HCT116 (cell line): ENCODE measurements around the gene NGF. TPM values are rescaled to one million over a fixed set of nuclear protein-coding genes. Genes with fewer than 3 reads are reported as not detected.

Experiments used
- ATAC-seq: fragments of 200-7000 bp; cut with Tn5 transposase; 2 replicates; pipeline ENCODE4 v1.9.1; 2020; ENCODE audit warnings: mild to moderate bottlenecking, moderate library complexity
- BruUV-seq: library from RNA; stranded (reverse); fragments of 400-500 nt; replicated peaks from 2 replicates; lab custom pipeline; 2021; lab: Mats Ljungman, UMichigan
- CTCF ChIA-PET: fragments of 300-600 bp; sonication (Branson Sonifier 250); formaldehyde crosslinking; loops from one replicate; lab custom pipeline; 2021; ENCODE audit warnings: antibody characterized with exemption; lab: Charles Lee
- POLR2A ChIA-PET: fragments of 300-600, 350-600 bp; sonication (Branson Sonifier 250); formaldehyde crosslinking; loops from one replicate; lab custom pipeline; 2021; ENCODE audit warnings: antibody characterized with exemption; lab: Charles Lee
- RAD21 ChIA-PET, 2 experiments: fragments of 300-600 bp; sonication (Branson Sonifier 250); formaldehyde crosslinking; loops; one replicate each; lab custom pipeline; 2023; ENCODE audit warnings: low total read pairs in 2 of 2; ENCODE audit not compliant: uncharacterized antibody in 2 of 2, unreplicated experiment in 2 of 2, low non-redundant PET in 1 of 2; lab: Charles Lee
- DNase-seq: peaks from one replicate; pipeline ENCODE4 v3.0.0-alpha.2; 2010; ENCODE audit warnings: low read depth, low spot score
- H2AFZ ChIP-seq: fragments of 200-600 bp; shearing (Covaris generic), sonication (generic); 2 replicates; pipeline ENCODE4 v1.6.1; 2017; ENCODE audit warnings: low read depth, mixed run types, mixed read lengths, antibody characterized with exemption, low read length; ENCODE audit not compliant: poor library complexity, severe bottlenecking
- H3K27ac ChIP-seq: 2 replicates; pipeline ENCODE4 v1.5.1; 2012; ENCODE audit warnings: low read depth, low read length
- H3K27me3 ChIP-seq: fragments of 200-600 bp; sonication (generic); 2 replicates; pipeline ENCODE4 v1.6.1; 2016; ENCODE audit warnings: mixed run types, low read length, mixed read lengths; ENCODE audit not compliant: insufficient read depth
- H3K36me3 ChIP-seq, 2 experiments: fragments of 200-500 bp in 1 of 2; fragments of 200-600 bp in 1 of 2; sonication (Bioruptor generic) in 1 of 2; sonication (generic) in 1 of 2; 2 replicates each; pipeline versions ENCODE4 v1.5.1 to v1.6.1; 2014 to 2016; ENCODE audit warnings: low read length in 2 of 2, inconsistent platforms in 1 of 2, mixed read lengths in 1 of 2, mixed run types in 1 of 2; ENCODE audit not compliant: insufficient read depth in 2 of 2, control insufficient read depth in 1 of 2
- H3K4me1 ChIP-seq, 2 experiments: fragments of 200-600 bp in 1 of 2; sonication (generic) in 1 of 2; 2 replicates each; pipeline versions ENCODE4 v1.5.1 to v1.6.1; 2012 to 2017; ENCODE audit warnings: low read length in 2 of 2, inconsistent platforms in 1 of 2, mild to moderate bottlenecking in 1 of 2, mixed read lengths in 1 of 2, mixed run types in 1 of 2, moderate library complexity in 1 of 2; ENCODE audit not compliant: insufficient read depth in 2 of 2, control insufficient read depth in 1 of 2
- H3K4me2 ChIP-seq: fragments of 200-600 bp; sonication (generic); 2 replicates; pipeline ENCODE4 v1.6.1; 2017; ENCODE audit warnings: mixed run types, low read length, mixed read lengths
- H3K4me3 ChIP-seq, 2 experiments: fragments of 200-600 bp in 1 of 2; sonication (generic) in 1 of 2; replicated peaks in 1 of 2; 2 replicates each; pipeline ENCODE4 v1.5.1; 2011 to 2016; ENCODE audit warnings: low read length in 2 of 2, control low read depth in 1 of 2, low read depth in 1 of 2, mild to moderate bottlenecking in 1 of 2, mixed read lengths in 1 of 2, mixed run types in 1 of 2
- H3K79me2 ChIP-seq: fragments of 200-600 bp; sonication (generic); 2 replicates; pipeline ENCODE4 v1.6.1; 2017; ENCODE audit warnings: mild to moderate bottlenecking, mixed run types, low read length, moderate library complexity, mixed read lengths; ENCODE audit not compliant: insufficient read depth
- H3K9ac ChIP-seq: fragments of 200-600 bp; sonication (generic); 2 replicates; pipeline ENCODE4 v1.6.1; 2016; ENCODE audit warnings: low read length, mixed read lengths
- H3K9me2 ChIP-seq: fragments of 200-600 bp; sonication (generic), shearing (Covaris generic); 2 replicates; pipeline ENCODE4 v1.6.1; 2017; ENCODE audit warnings: mixed run types, mild to moderate bottlenecking, moderate library complexity; ENCODE audit not compliant: insufficient read depth
- H3K9me3 ChIP-seq, 2 experiments: fragments of 200-500 bp in 1 of 2; fragments of 200-600 bp in 1 of 2; sonication (Bioruptor generic) in 1 of 2; sonication (generic) in 1 of 2; 2 replicates each; pipeline ENCODE4 v1.6.1; 2014 to 2017; ENCODE audit warnings: low read length in 2 of 2, mixed read lengths in 2 of 2, inconsistent platforms in 1 of 2, low read depth in 1 of 2, mild to moderate bottlenecking in 1 of 2, mixed run types in 1 of 2, moderate library complexity in 1 of 2; ENCODE audit not compliant: control insufficient read depth in 1 of 2, insufficient read depth in 1 of 2
- H4K20me1 ChIP-seq: fragments of 200-600 bp; sonication (generic), shearing (Covaris generic); 2 replicates; pipeline ENCODE4 v1.6.1; 2017; ENCODE audit warnings: mixed run types, mild to moderate bottlenecking, moderate library complexity; ENCODE audit not compliant: insufficient read depth
- CEBPB ChIP-seq: IDR thresholded peaks from 2 replicates; pipeline ENCODE4 v1.6.1; 2012; ENCODE audit warnings: low read depth
- ELF1 ChIP-seq: IDR thresholded peaks from 2 replicates; pipeline ENCODE4 v1.6.1; 2012; ENCODE audit warnings: low read depth, borderline replicate concordance
- EZH2 ChIP-seq: fragments of 200-600 bp; sonication (generic); IDR thresholded peaks from 2 replicates; pipeline ENCODE4 v1.6.1; 2017; ENCODE audit warnings: antibody characterized with exemption, mixed run types
- JUND ChIP-seq: IDR thresholded peaks from 2 replicates; pipeline ENCODE4 v1.6.1; 2012
- RAD21 ChIP-seq: IDR thresholded peaks from 2 replicates; pipeline ENCODE4 v1.6.1; 2012; ENCODE audit warnings: low read depth, mild to moderate bottlenecking
- SIN3A ChIP-seq: IDR thresholded peaks from 2 replicates; pipeline ENCODE4 v1.6.1; 2012; ENCODE audit warnings: low read depth
- SRF ChIP-seq: IDR thresholded peaks from 2 replicates; pipeline ENCODE4 v1.6.1; 2012; ENCODE audit warnings: low read depth
- ZFX ChIP-seq: fragments of 450-650 bp; IDR thresholded peaks from 2 replicates; pipeline ENCODE4 v1.6.1; 2017
- ZNF274 ChIP-seq: fragments of 200-500 bp; sonication (Bioruptor generic); IDR thresholded peaks from 2 replicates; pipeline ENCODE4 v1.6.1; 2014; ENCODE audit warnings: mild to moderate bottlenecking, low read depth, low read length, inconsistent platforms
- intact Hi-C: fragments of 100-400 bp; cut with micrococcal nuclease; formaldehyde crosslinking; loops from 2 replicates; pipeline ENCODE4 v1.10.0; 2022
- total RNA-seq: library from RNA; stranded (reverse); gene quantifications from one replicate; pipeline ENCODE4 v1.2.1, GENCODE V29; 2021; ENCODE audit not compliant: unreplicated experiment
- TF ChIP-seq, protein P1 (sequence below), 3 experiments: fragments of 200-600 bp in 1 of 3; sonication (generic) in 1 of 3; IDR thresholded peaks in 2 of 3; conservative IDR thresholded peaks in 1 of 3; 2 replicates each; pipeline ENCODE4 v1.5.1; 2012 to 2017; ENCODE audit warnings: low read depth in 2 of 3, low read length in 2 of 3, antibody characterized with exemption in 1 of 3, borderline replicate concordance in 1 of 3, control low read depth in 1 of 3, mild to moderate bottlenecking in 1 of 3, mixed read lengths in 1 of 3, mixed run types in 1 of 3, moderate library complexity in 1 of 3; ENCODE audit not compliant: insufficient read depth in 1 of 3
- TF ChIP-seq, protein P2 (sequence below): IDR thresholded peaks from 2 replicates; pipeline ENCODE4 v1.6.1; 2012
- TF ChIP-seq, protein P3 (sequence below): IDR thresholded peaks from 2 replicates; pipeline ENCODE4 v1.6.1; 2012
- TF ChIP-seq, protein P4 (sequence below): IDR thresholded peaks from 2 replicates; pipeline ENCODE4 v1.6.1; 2011; ENCODE audit warnings: mild to moderate bottlenecking, low read length, moderate library complexity; ENCODE audit not compliant: insufficient replicate concordance; ENCODE audit errors: extremely low read depth
- TF ChIP-seq, protein P5 (sequence below): IDR thresholded peaks from 2 replicates; pipeline ENCODE4 v1.6.1; 2012; ENCODE audit warnings: low read depth

Gene NGF
- total RNA-seq, 1 experiment from 2014 or later: not detected

DNA sequence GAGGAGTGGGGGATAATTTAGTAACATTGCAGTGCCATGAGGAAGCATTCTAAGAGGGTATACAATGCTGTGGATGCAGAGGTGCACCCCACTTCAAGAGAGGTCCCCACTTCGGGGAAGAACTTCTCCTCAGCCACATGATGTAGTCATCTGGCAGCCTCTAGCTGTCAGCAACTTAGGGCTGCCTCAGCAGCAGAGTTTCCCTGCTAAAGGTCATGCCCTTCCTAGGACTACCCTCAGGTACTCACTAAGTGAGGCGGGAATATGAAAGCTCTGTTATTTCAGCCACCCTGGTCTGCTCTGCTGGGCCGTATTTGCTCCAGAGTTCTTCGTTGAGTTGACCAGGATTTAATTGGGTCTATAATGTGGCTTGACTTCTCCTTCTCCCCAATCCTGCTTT lies 41.9 kb upstream of the NGF start:
- TF ChIP-seq, protein P1, sequence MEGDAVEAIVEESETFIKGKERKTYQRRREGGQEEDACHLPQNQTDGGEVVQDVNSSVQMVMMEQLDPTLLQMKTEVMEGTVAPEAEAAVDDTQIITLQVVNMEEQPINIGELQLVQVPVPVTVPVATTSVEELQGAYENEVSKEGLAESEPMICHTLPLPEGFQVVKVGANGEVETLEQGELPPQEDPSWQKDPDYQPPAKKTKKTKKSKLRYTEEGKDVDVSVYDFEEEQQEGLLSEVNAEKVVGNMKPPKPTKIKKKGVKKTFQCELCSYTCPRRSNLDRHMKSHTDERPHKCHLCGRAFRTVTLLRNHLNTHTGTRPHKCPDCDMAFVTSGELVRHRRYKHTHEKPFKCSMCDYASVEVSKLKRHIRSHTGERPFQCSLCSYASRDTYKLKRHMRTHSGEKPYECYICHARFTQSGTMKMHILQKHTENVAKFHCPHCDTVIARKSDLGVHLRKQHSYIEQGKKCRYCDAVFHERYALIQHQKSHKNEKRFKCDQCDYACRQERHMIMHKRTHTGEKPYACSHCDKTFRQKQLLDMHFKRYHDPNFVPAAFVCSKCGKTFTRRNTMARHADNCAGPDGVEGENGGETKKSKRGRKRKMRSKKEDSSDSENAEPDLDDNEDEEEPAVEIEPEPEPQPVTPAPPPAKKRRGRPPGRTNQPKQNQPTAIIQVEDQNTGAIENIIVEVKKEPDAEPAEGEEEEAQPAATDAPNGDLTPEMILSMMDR (IDR thresholded peaks at IDR 0.05 in 2 of 3, conservative IDR thresholded peaks at IDR 0.05 in 1 of 3; ENCODE audit: borderline replicate concordance in 1 of 3, insufficient read depth in 1 of 3, low read depth in 2 of 3, low read length in 2 of 3): no peak
- Histone ChIP-seq H3K4me3 (no peak overlapping the region), H3K9me2 (no peaks in the 10 kb centered on the region), H3K9ac (no peak overlapping the region), H3K9me3 (no peaks in the 10 kb centered on the region), H3K36me3 (no peaks in the 10 kb centered on the region), H3K79me2 (no peaks in the 10 kb centered on the region), H4K20me1 (no peaks in the 10 kb centered on the region), H2AFZ (no peak overlapping the region), H3K4me1 (no peaks in the 10 kb centered on the region), H3K27me3 (no peaks in the 10 kb centered on the region), H3K27ac (no peak overlapping the region), H3K4me2 (no peak overlapping the region)
- ChIA-PET POLR2A (no interaction called here), RAD21 (no interaction called here), CTCF (no interaction called here)
- no peak for ATAC-seq
- DNase-seq: no peak
- intact Hi-C loops: no loop called here
- BruUV-seq: no TSS peak

DNA sequence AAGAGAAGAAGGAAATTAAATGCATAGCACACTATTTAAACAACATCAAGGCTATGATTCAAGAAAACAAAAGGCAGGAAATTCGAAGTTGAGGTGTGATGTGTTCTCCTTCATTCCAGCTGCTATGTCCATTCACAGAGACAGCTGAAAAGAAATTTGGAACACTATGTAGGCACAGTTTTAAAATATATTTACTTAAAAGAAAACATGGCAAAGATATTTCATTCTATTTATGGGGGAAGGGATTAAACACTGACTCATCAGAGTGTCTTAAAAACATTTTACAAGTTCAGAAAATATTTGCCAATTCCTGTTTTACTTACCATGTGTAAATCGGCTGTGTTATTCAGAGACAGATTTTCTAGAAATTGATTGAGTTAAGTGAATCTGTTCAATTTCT lies 39.4 kb upstream of the NGF start:
- DNase-seq (no peak), ATAC-seq (no peak)
- CTCF ChIA-PET: no interaction called here
- H2AFZ ChIP-seq: no peak overlapping the region
- POLR2A ChIA-PET: no interaction called here
- H3K27me3 ChIP-seq: no peaks in the 10 kb centered on the region
- no TSS peak for BruUV-seq
- intact Hi-C loops: no loop called here
- no peak overlapping the region for H3K9ac ChIP-seq
- H3K4me2 ChIP-seq: no peak overlapping the region
- H3K27ac ChIP-seq: no peak overlapping the region
- H4K20me1 ChIP-seq: no peaks in the 10 kb centered on the region
- no peaks in the 10 kb centered on the region for H3K9me2 ChIP-seq
- H3K9me3 ChIP-seq: no peaks in the 10 kb centered on the region
- RAD21 ChIA-PET: no interaction called here
- H3K36me3 ChIP-seq: no peaks in the 10 kb centered on the region
- no peaks in the 10 kb centered on the region for H3K4me1 ChIP-seq
- H3K79me2 ChIP-seq: no peaks in the 10 kb centered on the region
- no peak overlapping the region for H3K4me3 ChIP-seq
- TF ChIP-seq ELF1: no peak
- no peak for TF ChIP-seq ZFX
- TF ChIP-seq RAD21: no peak
- TF ChIP-seq, protein P2, sequence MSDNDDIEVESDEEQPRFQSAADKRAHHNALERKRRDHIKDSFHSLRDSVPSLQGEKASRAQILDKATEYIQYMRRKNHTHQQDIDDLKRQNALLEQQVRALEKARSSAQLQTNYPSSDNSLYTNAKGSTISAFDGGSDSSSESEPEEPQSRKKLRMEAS: no peak
- no peak for TF ChIP-seq EZH2
- TF ChIP-seq, protein P3, sequence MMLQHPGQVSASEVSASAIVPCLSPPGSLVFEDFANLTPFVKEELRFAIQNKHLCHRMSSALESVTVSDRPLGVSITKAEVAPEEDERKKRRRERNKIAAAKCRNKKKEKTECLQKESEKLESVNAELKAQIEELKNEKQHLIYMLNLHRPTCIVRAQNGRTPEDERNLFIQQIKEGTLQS: no peak
- TF ChIP-seq, protein P4, sequence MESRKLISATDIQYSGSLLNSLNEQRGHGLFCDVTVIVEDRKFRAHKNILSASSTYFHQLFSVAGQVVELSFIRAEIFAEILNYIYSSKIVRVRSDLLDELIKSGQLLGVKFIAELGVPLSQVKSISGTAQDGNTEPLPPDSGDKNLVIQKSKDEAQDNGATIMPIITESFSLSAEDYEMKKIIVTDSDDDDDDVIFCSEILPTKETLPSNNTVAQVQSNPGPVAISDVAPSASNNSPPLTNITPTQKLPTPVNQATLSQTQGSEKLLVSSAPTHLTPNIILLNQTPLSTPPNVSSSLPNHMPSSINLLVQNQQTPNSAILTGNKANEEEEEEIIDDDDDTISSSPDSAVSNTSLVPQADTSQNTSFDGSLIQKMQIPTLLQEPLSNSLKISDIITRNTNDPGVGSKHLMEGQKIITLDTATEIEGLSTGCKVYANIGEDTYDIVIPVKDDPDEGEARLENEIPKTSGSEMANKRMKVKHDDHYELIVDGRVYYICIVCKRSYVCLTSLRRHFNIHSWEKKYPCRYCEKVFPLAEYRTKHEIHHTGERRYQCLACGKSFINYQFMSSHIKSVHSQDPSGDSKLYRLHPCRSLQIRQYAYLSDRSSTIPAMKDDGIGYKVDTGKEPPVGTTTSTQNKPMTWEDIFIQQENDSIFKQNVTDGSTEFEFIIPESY: no peak
- TF ChIP-seq, protein P5, sequence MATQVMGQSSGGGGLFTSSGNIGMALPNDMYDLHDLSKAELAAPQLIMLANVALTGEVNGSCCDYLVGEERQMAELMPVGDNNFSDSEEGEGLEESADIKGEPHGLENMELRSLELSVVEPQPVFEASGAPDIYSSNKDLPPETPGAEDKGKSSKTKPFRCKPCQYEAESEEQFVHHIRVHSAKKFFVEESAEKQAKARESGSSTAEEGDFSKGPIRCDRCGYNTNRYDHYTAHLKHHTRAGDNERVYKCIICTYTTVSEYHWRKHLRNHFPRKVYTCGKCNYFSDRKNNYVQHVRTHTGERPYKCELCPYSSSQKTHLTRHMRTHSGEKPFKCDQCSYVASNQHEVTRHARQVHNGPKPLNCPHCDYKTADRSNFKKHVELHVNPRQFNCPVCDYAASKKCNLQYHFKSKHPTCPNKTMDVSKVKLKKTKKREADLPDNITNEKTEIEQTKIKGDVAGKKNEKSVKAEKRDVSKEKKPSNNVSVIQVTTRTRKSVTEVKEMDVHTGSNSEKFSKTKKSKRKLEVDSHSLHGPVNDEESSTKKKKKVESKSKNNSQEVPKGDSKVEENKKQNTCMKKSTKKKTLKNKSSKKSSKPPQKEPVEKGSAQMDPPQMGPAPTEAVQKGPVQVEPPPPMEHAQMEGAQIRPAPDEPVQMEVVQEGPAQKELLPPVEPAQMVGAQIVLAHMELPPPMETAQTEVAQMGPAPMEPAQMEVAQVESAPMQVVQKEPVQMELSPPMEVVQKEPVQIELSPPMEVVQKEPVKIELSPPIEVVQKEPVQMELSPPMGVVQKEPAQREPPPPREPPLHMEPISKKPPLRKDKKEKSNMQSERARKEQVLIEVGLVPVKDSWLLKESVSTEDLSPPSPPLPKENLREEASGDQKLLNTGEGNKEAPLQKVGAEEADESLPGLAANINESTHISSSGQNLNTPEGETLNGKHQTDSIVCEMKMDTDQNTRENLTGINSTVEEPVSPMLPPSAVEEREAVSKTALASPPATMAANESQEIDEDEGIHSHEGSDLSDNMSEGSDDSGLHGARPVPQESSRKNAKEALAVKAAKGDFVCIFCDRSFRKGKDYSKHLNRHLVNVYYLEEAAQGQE: no peak
- TF ChIP-seq SRF: no peak
- no peak for TF ChIP-seq JUND
- no peak for TF ChIP-seq CEBPB
- no peak for TF ChIP-seq SIN3A
- no peak for TF ChIP-seq ZNF274
